PFSK-1 (cell line): ENCODE data around the gene IRF6.
A peak's percentile ranks its signal among the peaks of the same experiment; 100 is the strongest.

Source experiments
- FOXP2 ChIP-seq: optimal IDR thresholded peaks from 2 replicates; pipeline ENCODE3; 2011; ENCODE audit warnings: borderline replicate concordance, control low read depth, inconsistent platforms; ENCODE audit not compliant: insufficient read depth; ENCODE audit errors: extremely low read length, extremely low read depth
- POLR2AphosphoS5 ChIP-seq: IDR thresholded peaks from 2 replicates; pipeline ENCODE4 v1.6.1; 2012; ENCODE audit warnings: low read depth, mild to moderate bottlenecking, control low read depth, low read length, moderate library complexity
- SIN3A ChIP-seq: IDR thresholded peaks from 2 replicates; pipeline ENCODE4 v1.6.1; 2012; ENCODE audit warnings: mild to moderate bottlenecking, low read length, moderate library complexity, borderline replicate concordance; ENCODE audit not compliant: insufficient read depth
- TAF1 ChIP-seq: IDR thresholded peaks from 2 replicates; pipeline ENCODE4 v1.6.1; 2012; ENCODE audit warnings: low read length, control low read depth, borderline replicate concordance; ENCODE audit not compliant: insufficient read depth
- TF ChIP-seq, protein P1 (sequence below), 2 experiments: IDR thresholded peaks; 2 replicates each; pipeline versions ENCODE4 v1.6.1 to v1.8.0; 2011 to 2012; ENCODE audit warnings: low read depth in 2 of 2, low read length in 2 of 2, control low read depth in 1 of 2, inconsistent platforms in 1 of 2, mild to moderate bottlenecking in 1 of 2, moderate library complexity in 1 of 2; ENCODE audit not compliant: insufficient read depth in 1 of 2

Gene IRF6

DNA sequence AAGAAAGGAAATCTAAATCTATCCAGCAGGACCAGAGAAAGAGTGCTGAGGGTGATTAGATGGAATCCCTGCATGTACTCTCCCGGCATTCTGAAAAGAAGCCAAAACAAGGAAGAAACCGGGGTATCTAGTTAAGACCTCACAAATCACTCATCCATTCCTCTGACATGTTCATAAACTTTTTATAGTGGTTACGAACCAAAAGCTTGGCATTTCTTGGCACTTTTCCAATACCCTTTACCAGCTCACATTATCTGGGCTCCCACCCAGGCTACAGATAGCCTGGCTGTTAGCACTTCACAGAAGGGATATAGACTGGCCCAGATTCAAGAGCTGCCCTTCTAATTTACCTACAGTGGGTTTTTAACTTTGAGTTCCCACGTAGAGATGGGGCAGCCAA, 19.8 kb downstream of the IRF6 start:
- TF ChIP-seq TAF1 (no peak), SIN3A (no peak), FOXP2 (no peak), POLR2AphosphoS5 (no peak)
- TF ChIP-seq, protein P1, sequence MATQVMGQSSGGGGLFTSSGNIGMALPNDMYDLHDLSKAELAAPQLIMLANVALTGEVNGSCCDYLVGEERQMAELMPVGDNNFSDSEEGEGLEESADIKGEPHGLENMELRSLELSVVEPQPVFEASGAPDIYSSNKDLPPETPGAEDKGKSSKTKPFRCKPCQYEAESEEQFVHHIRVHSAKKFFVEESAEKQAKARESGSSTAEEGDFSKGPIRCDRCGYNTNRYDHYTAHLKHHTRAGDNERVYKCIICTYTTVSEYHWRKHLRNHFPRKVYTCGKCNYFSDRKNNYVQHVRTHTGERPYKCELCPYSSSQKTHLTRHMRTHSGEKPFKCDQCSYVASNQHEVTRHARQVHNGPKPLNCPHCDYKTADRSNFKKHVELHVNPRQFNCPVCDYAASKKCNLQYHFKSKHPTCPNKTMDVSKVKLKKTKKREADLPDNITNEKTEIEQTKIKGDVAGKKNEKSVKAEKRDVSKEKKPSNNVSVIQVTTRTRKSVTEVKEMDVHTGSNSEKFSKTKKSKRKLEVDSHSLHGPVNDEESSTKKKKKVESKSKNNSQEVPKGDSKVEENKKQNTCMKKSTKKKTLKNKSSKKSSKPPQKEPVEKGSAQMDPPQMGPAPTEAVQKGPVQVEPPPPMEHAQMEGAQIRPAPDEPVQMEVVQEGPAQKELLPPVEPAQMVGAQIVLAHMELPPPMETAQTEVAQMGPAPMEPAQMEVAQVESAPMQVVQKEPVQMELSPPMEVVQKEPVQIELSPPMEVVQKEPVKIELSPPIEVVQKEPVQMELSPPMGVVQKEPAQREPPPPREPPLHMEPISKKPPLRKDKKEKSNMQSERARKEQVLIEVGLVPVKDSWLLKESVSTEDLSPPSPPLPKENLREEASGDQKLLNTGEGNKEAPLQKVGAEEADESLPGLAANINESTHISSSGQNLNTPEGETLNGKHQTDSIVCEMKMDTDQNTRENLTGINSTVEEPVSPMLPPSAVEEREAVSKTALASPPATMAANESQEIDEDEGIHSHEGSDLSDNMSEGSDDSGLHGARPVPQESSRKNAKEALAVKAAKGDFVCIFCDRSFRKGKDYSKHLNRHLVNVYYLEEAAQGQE (IDR thresholded peaks at IDR 0.05; ENCODE audit: insufficient read depth in 1 of 2, low read depth in 2 of 2, low read length in 2 of 2), result no peak

DNA sequence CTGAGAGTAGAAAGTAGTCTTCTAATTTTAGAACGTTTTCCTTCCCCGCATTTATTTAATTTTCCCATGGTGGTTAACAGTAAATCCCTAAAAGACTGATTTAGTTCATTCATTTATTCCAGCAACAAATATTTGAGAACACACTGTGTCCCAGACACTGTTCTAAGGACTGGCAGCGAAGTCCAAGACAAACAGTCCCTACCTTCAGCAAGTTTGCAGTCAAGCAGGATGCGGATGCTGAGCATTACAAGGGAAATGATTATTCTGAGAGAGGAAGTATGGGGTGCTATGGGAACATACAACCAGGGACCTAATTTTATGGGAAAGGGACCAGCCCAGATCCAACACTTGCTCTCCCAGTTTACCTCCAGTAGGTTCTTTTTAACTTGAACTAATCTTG, 20.4 kb downstream of the IRF6 start:
- TF ChIP-seq FOXP2 (no peak), POLR2AphosphoS5 (no peak)
- TF ChIP-seq, protein P1 (IDR thresholded peaks at IDR 0.05; ENCODE audit: insufficient read depth in 1 of 2, low read depth in 2 of 2, low read length in 2 of 2), result no peak

DNA sequence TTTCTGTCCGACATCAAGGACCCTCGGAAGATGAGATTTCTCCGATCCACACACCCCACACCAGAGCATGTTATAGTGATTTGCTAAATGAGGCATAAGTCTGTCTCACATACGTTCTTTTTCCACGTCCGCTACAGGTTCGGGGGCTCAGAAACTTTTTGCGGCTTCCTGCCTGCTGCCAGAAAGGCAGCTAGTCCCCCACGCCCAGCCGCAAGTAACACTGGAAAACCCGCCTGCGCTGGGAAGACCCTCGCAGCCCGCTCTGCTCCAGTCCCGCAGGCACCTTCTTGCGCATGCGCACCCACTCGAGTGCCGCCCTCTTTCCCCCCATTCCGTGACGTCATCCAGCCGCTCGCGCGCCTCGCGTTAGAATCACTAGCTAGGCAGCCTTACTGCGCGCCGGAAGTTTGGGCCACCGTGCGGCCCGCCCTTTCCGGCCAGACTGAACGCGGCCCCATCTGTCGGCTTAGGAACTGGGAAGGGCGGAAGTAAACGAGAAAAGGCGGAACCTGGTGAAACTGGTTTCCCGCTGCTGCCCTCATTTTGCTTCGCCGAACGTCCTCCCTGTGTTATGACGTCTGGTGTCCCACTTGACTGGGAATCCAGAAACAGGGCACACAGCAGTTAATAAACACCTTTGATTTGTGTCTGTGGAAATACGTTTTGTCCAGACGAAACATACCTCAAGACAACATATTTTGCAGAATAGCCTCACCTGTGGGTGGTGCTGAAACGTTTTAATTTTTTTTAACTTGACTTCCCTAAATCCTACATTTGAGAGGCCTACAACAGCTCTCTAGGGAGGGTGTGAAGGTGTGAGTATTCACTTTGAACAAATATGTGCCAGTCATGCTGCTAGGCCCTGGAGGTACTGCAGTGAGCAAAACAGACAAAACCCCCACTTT, 21.4 kb downstream of the IRF6 start, which contains the start of gene C1orf74:
Gene C1orf74, minus strand, starts transcription at position 295 of the 905 bp plus-strand sequence. CDS start 925 bp downstream, outside the sequence.
- TF ChIP-seq FOXP2 (peak; percentile 74), POLR2AphosphoS5 (peak; percentile 97), SIN3A (no peak; the same call in 1 of the 2 replicates), TAF1 (peak; percentile 88)

DNA sequence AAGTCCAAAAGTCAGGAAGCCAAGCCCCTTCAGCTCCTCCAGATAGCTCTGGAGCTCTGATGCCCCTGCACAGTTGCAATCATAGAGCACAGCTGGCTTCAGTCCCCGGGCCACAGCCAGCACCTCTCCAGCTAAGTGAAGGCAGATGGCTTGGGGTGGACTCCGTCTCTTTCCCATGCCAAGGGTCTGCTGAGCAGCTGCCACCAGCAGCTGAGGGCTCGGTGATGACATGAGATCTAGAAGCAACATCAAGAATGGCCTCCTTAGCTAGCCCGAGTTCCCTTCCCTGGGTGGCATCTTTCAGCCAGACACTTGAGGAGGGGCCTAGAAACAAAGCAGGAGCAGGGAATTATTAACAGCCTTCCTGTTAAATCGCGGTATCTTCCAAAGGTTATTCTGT, 22.6 kb downstream of the IRF6 start:
- no peak for TF ChIP-seq FOXP2
- TF ChIP-seq, protein P1 (IDR thresholded peaks at IDR 0.05; ENCODE audit: insufficient read depth in 1 of 2, low read depth in 2 of 2, low read length in 2 of 2), result no peak
- TF ChIP-seq POLR2AphosphoS5, result no peak
- no peak for TF ChIP-seq SIN3A
- no peak for TF ChIP-seq TAF1

DNA sequence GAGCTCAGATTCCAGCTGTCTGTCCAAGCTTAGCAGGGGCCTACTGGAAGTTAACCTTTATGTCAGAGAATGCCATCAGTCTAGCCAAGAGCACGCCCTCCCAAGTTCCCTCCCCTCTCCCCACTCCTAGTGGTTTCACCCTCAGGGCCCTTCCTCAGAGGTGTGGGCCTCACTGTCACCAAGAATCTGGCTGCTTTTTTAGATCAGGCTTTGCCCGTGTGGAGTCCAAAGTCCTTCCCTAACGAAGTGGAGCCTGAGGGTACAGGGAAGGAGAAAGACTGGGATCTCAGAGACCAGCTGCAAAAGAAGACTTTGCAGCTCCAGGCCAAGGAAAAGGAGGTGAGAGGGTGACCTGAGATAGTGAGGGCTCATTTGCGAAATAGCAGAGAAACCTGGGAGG, 25.7 kb downstream of the IRF6 start:
- no peak for TF ChIP-seq TAF1
- TF ChIP-seq SIN3A, result no peak
- TF ChIP-seq, protein P1 (IDR thresholded peaks at IDR 0.05; ENCODE audit: insufficient read depth in 1 of 2, low read depth in 2 of 2, low read length in 2 of 2), result no peak
- no peak for TF ChIP-seq POLR2AphosphoS5
- no peak for TF ChIP-seq FOXP2
